Cortex of kidney (tissue), 1 donor: ENCODE data around the gene RBSN.
"Not testable (repeated sequence)": the region's sequence is repeated elsewhere in the genome, so short reads cannot be mapped to it uniquely, and the experiment has no call there.

Source experiments
- DNase-seq: peaks from one replicate; lab custom pipeline; 2025; lab: John Stamatoyannopoulos, UW

RBSN gene

DNA sequence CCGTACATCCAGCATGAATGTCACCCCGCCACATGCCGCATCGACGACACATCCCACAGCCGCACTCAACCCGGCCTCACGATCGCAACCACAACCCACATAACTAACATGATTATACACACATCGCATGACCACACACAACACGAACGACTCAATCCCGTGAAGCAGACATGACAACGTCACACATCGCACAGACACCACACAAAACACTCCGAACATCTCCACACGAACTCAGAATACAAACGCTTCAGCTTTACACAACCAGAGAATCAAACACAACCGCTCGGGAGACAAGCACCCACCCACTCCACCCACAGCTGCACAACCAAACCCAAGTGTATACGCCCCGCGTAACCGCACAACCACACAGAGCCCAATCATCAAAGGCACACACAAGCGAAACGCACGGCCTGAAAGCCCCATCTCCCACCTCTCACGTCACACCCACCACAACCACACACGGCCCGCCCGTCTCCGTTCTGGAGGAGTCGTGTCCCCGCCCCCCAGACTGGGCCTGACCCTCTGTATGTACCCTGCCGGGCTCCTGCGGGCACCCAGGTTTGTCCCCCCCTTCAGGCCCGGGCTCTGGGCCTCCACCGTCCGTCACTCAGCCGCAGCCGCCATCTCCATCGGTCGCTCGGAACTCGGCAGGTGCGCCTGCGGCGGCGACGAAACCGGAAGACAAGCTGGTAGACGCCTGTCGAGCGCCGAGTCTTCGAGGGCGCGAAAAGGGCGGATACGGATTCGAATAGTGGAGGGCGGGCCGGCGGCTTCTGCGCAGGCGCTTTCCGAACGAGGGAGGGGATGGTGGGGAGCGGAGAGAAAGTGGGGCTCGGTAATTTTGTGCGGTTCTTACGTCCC lies at the start of gene RBSN:
RBSN (minus strand) TSS at position 646 of the 861 bp plus-strand sequence. CDS start 3,028 bp downstream, outside the sequence.
- peak; percentile 61 for DNase-seq

DNA sequence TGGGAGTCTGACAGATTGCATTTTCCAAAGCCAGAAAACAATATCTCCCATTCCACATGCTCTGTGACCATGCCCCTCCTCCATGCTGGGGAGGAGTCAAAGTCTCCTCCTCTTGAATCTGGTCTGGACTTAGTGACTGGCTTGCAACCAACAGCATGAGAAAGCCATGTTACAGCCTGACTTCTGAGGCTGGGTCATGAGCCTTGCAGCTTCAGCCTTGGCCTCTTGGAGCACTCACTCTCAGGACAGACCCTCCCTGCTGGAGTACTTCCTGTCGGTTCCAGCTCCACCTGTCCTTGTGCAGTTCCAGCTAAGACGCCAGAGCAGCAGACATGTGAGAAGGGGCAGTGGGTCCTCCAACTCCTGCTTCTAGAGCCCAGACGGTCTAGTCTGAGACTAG lies 49.7 kb upstream of the RBSN start:
- no peak for DNase-seq

DNA sequence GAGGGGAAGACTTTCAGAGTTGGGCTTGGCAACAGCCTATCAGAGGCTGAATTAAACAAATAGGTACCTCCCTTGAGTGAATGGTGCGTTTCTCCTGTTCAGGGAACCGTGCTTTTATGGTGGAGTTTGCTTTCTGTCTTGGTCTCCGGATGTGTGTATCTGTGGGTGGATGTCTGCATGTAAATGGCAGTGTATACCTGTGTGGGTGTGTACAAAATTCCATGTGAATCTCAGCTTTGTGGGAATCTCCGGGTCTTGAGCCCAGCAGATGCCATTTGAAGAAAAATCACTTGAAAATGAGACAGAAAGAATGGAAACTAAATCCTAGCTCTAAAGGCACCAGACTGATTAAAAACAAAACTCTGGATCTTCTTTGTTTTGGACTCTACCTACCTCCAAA lies 37.9 kb upstream of the RBSN start:
- not testable (repeated sequence) for DNase-seq

DNA sequence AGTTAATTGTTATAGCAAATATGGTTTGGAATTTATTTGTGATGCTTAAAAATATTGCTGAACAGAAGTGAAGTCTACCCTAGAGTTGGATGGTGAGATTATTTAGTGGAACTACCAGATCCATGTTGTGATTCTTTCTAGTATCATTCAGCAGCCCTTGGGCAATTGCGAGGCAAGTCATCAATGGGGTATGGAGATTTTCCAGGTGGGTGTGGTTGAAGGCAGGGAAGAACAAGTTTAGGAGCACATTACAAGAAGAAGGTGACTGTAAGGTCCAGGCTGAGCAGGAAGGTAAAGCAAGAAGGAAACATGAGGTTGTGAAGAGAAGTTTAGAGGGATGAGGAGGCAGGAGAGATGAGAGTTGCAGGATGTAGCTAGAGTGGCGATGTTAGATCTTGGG lies 36.0 kb upstream of the RBSN start:
- DNase-seq: not testable (repeated sequence)

DNA sequence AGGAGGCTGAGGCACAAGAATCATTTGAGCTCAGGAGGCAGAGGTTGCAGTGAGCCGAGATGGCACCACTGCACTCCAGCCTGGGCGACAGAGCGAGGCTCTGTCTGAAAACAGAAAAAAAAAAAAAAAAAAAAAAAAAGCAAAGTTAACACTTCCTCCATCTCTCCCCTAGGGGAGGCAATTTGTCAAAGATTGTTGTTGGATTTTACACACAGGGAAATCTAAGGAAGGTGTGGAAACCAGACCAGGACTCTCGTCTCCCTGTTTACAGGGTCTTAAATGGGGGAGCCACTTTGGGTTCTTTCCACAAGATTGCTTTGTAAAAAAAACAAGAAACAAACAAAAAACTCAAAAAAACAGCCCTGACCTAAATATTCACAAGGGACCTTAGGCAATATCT lies 29.5 kb upstream of the RBSN start:
- not testable (repeated sequence) for DNase-seq

DNA sequence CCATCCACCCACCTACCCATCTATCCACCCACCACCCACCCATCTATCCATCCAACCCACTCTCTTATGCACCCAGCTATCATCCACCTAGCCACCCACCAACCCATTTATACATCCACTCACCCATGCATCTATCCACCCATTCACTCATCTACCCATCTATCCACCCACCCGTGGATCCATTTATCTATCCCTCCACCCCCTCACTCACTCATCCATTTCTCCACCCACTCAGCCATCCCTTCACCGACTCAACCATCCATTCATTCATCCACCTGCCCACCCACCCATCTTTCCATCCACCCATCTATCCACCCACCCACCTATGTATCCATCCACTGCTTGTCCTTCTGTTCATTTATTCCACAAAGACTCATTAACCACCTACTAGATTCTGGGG lies 28.0 kb upstream of the RBSN start:
- DNase-seq: not testable (repeated sequence)

DNA sequence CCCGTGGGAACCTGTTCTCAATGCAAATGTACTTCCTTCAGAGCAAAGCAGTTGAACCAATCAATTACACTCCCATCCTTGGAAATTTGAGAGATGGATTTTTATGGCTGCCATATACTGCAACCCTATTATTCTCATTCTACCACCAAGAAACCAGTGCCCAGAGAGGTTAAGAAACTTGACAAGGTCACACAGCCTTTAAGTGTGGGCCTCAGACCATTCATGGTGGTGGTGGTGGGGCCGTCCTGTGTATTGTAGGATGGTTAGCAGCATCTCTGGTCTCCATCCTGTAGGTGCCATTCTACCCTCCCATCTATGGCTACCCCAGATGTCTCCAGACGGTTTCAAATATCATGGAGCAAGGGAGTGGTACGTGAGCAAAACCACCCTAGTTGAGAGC lies 23.4 kb upstream of the RBSN start:
- DNase-seq: no peak

DNA sequence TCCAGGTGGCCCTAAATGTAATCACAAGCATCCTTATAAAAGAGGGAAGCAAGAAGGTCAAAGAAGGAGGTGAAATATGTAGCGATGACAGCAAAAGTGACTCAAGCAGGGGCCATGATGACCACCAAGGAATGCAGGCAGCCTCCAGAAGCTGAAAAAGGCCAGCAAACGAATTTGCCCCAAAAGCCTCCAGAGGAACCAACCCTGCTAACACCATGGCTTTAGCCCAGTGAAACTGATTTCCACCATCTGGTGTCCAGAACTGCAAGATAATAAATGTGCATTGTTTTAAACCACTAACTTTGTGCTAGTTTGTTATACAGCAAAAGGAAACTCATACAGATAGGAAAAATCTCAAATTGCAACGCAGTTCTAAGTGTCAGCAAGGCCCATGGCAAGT lies 23.0 kb upstream of the RBSN start:
- no peak for DNase-seq

DNA sequence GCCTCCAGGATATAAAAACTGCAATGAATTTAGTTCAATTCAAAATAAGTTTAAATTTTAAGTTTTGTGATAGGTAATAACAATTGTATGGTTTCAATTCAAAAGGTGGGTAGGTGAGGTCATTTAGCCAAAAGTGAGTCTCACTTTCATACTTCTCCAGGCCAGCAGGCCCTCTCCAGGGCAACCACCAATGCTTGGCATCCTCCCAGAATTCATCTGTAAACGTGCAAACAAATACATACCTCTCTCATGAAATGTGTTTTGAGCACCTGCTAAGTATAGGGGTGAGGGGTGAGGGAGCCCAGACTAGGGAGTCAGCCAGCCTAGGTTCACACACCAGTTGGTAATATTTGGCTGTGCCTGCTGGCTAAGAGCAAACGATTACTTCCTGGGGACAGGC lies 22.0 kb upstream of the RBSN start:
- DNase-seq: no peak

DNA sequence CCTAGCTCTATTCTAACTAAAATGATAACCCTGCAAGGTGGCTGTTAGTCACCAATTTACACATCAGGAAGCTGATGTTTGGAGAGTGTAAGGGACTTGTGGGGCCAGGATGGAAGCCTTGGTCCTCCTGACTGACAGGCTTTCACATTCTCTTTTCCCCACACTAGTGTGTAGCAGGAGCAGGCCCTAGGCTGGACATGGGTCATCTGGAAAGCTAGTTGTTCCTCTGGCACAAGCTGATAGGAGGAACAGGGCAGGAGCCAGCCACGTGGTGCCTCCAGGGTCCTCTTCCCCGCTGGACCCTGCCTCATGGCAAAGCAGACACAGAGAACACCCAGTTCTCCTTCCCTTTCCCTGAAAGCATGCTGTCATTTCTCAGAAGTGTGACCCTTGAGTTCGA lies 18.1 kb upstream of the RBSN start:
- DNase-seq: no peak

DNA sequence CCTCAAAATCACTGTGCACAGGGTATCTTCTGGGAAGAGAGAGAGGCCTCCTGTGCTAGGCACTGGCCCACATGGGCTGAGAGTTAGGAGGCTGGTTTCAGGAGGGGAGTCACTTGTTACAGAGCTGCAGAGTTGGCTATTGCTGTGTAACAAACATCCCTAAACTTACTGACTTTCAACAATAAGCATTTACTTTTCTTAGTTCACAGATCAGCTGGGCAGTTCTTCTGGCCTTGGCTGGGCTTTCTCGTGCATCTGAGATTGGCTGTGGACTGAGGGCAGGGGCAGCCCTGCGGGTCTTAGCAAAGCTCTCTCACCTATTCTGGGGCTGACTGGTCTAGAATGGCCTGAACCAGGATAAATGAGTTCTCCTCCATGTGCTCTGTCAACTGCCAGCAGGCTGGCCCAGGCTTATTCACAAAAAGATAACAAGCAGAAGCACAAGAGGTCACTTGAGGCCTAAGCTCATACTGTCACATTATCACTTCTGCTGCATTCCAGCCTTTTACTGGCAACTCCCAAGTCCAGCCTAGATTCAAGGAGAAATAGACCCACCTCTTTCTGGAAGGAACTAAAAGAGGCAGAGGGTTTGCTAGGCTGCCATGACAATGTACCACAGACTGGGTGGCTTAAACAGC lies 17.2 kb upstream of the RBSN start:
- no peak for DNase-seq

DNA sequence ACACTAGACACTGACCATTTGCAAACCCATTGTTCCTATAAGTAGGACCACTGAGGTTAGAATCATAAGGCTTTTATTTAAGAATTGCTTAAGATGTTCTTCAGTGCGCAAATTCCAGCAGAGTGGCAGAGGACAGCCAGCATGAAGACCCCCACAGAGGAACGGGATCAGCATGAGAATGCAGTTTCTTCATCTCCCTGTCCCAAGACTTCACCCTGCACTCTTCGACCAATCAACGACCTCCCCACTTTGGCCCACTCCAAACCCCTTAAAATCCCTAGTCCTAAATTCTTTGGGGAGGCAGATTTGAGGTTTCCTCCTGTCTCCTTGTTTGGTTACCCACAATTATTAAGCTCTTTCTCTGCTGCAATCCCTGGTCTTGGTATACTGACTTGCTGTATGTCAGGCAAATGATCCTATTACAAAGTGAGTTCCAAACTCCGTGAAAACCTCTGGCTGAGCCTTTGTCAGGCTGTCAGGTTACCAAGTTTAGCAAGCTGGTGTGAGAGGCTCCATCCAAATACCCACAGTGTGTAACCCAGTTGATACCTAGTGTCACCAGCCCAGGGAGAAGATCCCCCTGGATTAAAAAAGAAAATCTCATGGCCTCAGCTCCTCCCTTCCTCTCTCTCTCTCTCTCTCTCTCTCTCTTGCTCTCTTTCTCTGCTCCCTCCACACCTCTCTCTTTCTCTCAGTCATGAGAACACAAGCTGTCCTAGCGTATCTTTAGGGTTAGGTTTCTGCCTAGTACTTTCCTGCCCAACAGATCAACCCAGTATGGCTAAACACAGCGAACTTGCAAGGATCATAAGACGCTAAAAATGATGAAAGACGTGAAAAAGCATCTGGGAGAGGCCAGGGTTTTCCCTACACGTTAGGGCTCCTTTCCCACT lies 15.8 kb upstream of the RBSN start:
- DNase-seq: no peak

DNA sequence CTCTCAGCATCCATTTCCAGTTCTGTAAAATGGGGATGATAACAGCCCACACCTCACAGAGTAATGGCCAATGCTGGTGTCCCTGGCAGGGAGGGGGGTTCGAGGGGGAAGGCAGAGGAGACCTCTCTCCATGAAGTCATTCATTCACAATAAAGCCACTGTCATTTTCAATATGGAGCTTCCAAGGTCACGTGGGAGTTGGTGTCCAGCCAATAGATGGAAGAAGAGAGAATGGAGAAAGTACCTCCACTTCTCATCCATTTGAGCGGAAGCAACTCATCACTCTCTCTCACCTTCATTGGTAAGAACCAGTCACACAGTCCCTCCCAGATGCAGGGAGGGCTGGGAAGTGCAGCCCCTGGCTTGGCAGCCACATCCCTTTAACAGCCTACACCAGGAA lies 14.9 kb upstream of the RBSN start:
- DNase-seq: no peak

DNA sequence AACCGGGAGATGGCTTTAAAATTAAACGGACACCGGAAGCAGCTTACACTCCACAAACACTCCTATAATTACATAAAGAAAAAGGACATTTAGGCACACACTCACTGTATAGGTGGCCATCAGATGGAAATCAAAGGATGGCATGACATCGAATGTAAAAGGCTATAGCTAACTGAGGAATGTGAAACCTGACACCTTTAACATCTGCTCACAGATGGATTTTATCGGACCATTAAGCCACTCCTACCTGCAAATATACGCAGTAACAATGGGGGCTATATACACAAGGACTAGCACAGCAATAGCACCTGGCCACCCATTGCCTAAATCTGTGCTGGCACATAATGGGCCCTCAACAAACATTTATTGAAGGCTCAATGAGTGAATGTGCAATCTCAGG lies 14.5 kb upstream of the RBSN start:
- no peak for DNase-seq

DNA sequence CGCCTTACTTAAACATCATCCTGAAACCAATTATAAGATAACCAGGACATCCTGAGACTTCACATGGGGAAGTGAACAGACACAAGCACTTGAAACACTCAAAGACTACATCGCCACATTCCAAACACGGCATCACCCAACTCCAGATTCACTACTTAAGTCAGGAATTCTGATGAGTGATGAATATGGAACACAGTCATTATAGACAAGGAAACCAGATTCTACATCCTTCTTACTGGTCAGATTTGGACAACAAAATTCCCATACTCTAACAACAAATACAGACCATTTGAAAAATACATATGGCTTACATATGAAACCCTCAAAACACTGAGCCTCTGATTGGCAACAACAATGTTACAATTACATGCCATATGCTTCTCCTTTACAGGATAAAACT lies 13.1 kb upstream of the RBSN start:
- DNase-seq: no peak

DNA sequence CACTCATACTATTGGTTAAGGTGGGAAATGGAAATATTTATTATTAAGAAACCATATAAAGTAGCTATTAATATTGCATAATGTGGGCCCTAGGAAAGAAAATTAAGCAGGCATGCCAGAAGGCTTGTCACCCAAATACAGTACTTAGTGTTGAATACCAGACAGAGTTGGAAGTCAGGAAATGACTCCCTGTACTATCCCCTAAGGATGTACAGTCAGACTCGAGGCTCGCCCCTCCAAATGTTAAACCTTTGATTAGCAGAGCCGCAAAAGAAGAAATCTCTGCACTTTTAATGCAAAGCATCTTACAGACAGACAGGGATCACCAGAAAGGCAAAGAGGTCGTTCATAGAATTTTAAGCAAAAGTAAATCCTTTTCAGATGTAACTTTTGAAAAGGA lies 11.3 kb upstream of the RBSN start:
- no peak for DNase-seq

DNA sequence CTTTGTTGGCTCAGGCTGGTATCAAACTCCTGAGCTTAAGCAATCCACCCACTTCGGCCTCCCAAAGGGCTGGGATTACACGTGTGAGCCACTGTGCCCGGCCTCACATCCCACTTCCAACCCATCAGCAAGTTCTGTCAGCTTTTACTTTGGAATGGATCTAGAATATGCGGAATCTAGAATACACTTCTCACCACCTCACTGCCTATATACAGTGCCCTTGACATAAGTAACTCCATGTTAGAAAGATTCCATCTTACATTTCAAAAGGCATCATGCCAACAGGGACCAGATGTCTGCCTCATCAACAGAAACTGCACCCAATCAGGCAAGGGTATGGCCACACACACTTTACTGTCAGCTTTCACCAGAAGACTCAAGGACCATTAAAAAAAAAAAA lies 9.9 kb upstream of the RBSN start:
- no peak for DNase-seq

DNA sequence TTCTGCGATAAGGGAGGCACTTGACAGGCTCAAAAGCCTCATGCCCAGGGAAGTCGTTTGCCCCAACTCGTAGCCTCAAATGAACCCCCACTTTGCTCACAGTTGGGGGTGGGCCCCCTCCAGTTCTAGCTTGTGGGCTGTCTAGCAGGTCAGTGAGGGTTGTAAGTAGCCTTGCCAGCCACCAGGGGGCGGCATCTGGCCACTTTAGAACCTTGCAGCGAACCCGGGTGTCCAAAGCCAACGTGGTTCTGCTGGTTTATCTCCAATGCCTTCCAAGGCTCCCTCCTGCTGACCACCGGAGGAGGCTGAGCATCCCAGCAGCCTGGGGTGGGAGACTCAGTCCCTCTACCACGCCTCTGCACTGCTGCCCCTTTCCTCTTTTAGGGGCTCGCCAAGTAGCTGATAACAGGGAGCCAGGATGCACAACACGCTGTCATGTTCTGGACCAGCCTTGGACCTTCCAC lies 9.2 kb upstream of the RBSN start:
- no peak for DNase-seq

DNA sequence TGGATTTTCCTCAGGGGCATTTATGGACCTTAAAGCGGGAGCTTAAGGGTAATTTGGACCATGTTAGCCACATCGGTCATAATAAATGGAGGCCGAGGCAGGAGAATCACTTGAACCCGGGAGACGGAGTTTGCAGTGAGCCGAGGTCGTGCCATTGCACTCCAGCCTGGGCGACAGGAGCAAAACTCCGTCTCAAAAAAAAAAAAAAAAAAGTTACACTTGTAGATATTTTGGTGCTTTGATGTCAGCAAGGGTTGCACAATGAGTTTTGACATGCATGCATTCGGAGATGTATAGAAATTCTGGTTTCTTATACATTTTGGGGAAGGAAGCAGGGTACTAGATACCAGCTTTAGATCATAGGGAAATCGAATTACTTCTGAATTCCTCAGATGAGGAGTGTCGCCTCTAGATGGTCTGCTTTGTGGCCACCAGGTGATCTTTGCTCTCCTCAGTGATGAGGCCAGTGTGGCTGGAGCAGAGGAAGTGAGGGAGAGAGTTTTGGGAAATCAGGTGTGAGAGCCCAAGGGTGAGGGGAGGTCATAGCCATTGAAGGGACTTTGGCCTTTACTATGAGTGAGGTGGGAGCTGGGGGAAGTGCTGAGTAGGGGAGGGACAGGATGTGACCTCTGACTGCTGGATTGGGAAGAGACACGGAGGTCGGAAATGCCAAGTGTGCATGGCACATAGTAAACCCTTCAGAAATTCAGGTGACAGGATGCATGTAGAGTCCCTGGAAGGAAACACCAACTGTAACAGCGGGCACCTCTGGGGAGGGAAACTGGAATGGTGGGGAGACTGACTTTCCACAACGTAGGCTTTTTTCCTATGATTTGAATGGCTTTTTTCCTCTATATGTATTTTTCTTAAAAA lies 8.4 kb upstream of the RBSN start:
- no peak for DNase-seq

DNA sequence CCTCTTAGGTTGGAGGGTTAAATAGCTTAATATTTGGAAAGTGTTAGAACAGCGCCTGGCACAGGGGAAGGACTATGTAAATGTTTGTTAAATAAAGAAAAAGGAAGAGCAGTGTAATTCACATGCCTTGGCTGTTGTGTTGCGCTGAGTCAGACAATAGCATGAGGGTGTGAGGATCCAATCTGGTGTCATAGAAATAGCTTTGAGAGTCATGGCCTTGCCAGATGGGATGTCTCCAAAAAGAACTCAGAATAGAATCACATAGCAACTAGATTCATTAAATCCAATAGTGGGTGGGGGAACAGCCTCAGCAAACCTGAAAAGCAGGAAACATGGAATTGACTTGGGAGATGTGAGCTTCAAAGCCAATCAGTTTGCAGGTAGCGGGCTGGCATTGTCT lies 3.9 kb upstream of the RBSN start:
- DNase-seq: no peak

DNA sequence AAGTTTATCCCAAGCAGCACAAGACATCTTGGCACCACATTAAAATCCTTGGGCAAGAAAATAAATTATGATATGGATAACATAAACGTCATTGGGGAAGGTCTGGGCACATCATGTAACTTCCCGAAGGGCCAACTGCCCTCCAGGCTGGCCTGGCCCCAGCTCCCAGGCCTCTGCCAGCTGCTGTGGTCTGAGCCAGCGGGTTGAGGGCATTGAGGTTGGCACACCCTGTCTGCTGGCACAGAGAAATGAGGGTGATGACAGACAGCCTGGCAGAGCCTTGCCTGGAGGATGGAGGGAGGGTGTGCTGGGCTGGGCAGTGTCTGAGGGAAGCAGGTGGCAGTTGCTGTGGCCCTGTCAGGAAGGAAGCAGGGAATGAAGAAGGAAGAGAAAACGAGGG lies 3.3 kb upstream of the RBSN start:
- no peak for DNase-seq
